H1 (cell line): ENCODE data around the gene KCNIP3. TPM values are rescaled to one million over a fixed set of nuclear protein-coding genes. Genes with fewer than 3 reads are reported as not detected.

ENCODE experiments used
- CTCF ChIA-PET: fragments of 300-600 bp; sonication (Branson Sonifier 250); formaldehyde crosslinking; loops from one replicate; lab custom pipeline; 2021; ENCODE audit not compliant: partially characterized antibody; lab: Charles Lee
- POLR2A ChIA-PET: fragments of 300-600 bp; sonication (Branson Sonifier 250); formaldehyde crosslinking; loops from one replicate; lab custom pipeline; 2021; ENCODE audit warnings: inconsistent platforms; ENCODE audit not compliant: partially characterized antibody; lab: Charles Lee
- DNase-seq, 2 experiments: peaks; one replicate each; pipeline versions ENCODE4 v3.0.0 to v3.0.0-alpha.2; 2010 to 2022; ENCODE audit warnings: low spot score in 2 of 2, low read depth in 1 of 2, mixed read lengths in 1 of 2
- FAIRE-seq: peaks from 2 replicates; lab custom pipeline; 2011; peaks lifted over from hg19 to GRCh38; lab: Jason Lieb, UNC
- H2AFZ ChIP-seq: 2 replicates; pipeline ENCODE4 v1.8.1; 2012; ENCODE audit warnings: low read length, inconsistent platforms
- H2AK5ac ChIP-seq: 2 replicates; pipeline ENCODE4 v1.6.1; 2013; ENCODE audit warnings: low read depth, low read length
- H2BK120ac ChIP-seq: replicated peaks from 2 replicates; pipeline ENCODE3; 2013; ENCODE audit warnings: low read depth, low read length, inconsistent platforms
- H2BK12ac ChIP-seq: 2 replicates; pipeline ENCODE4 v1.6.1; 2013; ENCODE audit warnings: low read depth, low read length
- H2BK15ac ChIP-seq: 2 replicates; pipeline ENCODE4 v1.6.1; 2013; ENCODE audit warnings: low read length
- H2BK20ac ChIP-seq: 2 replicates; pipeline ENCODE4 v1.6.1; 2013; ENCODE audit warnings: low read length
- H2BK5ac ChIP-seq: 2 replicates; pipeline ENCODE4 v1.6.1; 2013; ENCODE audit warnings: low read depth, low read length
- H3K14ac ChIP-seq: 2 replicates; pipeline ENCODE4 v1.6.1; 2013; ENCODE audit warnings: inconsistent platforms; ENCODE audit not compliant: insufficient read length
- H3K18ac ChIP-seq: 2 replicates; pipeline ENCODE4 v1.6.1; 2013; ENCODE audit warnings: low read length; ENCODE audit errors: extremely low read depth
- H3K23ac ChIP-seq: 2 replicates; pipeline ENCODE4 v1.6.1; 2013; ENCODE audit warnings: inconsistent platforms; ENCODE audit not compliant: insufficient read length
- H3K23me2 ChIP-seq: 2 replicates; pipeline ENCODE4 v1.6.1; 2013; ENCODE audit warnings: low read depth, low read length
- H3K27ac ChIP-seq: 2 replicates; pipeline ENCODE4 v1.6.1; 2011; ENCODE audit warnings: low read depth, low read length, inconsistent platforms
- H3K27me3 ChIP-seq, 4 experiments: replicated peaks in 1 of 4; 1 replicate in 1 of 4; 2 replicates in 3 of 4; pipeline versions ENCODE4 v1.6.1 to v1.8.1; 2011 to 2013; ENCODE audit warnings: low read length in 3 of 4, mild to moderate bottlenecking in 3 of 4, inconsistent platforms in 2 of 4, mixed read lengths in 2 of 4, moderate library complexity in 1 of 4; ENCODE audit not compliant: control insufficient read depth in 3 of 4, insufficient read depth in 3 of 4; ENCODE audit errors: extremely low read depth in 1 of 4
- H3K36me3 ChIP-seq, 4 experiments: 2 replicates each; pipeline versions ENCODE4 v1.6.1 to v1.8.1; 2011 to 2013; ENCODE audit warnings: mild to moderate bottlenecking in 4 of 4, low read length in 3 of 4, moderate library complexity in 2 of 4, control low read depth in 1 of 4, inconsistent platforms in 1 of 4; ENCODE audit not compliant: insufficient read depth in 4 of 4, control insufficient read depth in 2 of 4
- H3K4ac ChIP-seq: replicated peaks from 2 replicates; pipeline ENCODE3; 2013; ENCODE audit warnings: low read length, low read depth, mixed read lengths, inconsistent platforms; ENCODE audit not compliant: insufficient read length
- H3K4me1 ChIP-seq, 4 experiments: replicated peaks in 1 of 4; 1 replicate in 1 of 4; 2 replicates in 3 of 4; pipeline versions ENCODE4 v1.6.1 to v1.8.1; 2011 to 2013; ENCODE audit warnings: low read length in 3 of 4, inconsistent platforms in 2 of 4, mixed read lengths in 1 of 4; ENCODE audit not compliant: insufficient read depth in 4 of 4, control insufficient read depth in 3 of 4
- H3K4me2 ChIP-seq, 2 experiments: 2 replicates each; pipeline versions ENCODE4 v1.6.1 to v1.8.1; 2011 to 2013; ENCODE audit warnings: low read depth in 2 of 2, low read length in 2 of 2, control low read depth in 1 of 2, inconsistent platforms in 1 of 2, mild to moderate bottlenecking in 1 of 2; ENCODE audit not compliant: insufficient read depth in 1 of 2
- H3K4me3 ChIP-seq, 4 experiments: fragments of 200-600, 300-600 bp in 1 of 4; sonication (generic), shearing (Covaris generic), sonication (Bioruptor Twin) in 1 of 4; 2 replicates each; pipeline versions ENCODE4 v1.5.1 to v1.8.1; 2011 to 2016; ENCODE audit warnings: low read length in 4 of 4, low read depth in 3 of 4, control low read depth in 2 of 4, inconsistent platforms in 2 of 4, mild to moderate bottlenecking in 2 of 4, mixed read lengths in 1 of 4, moderate library complexity in 1 of 4; ENCODE audit not compliant: insufficient read depth in 2 of 4; ENCODE audit errors: extremely low read depth in 1 of 4
- H3K56ac ChIP-seq: replicated peaks from 2 replicates; pipeline ENCODE3; 2013; ENCODE audit warnings: low read depth, mild to moderate bottlenecking, mixed read lengths, low read length, inconsistent platforms; ENCODE audit not compliant: insufficient read length
- H3K79me1 ChIP-seq: 2 replicates; pipeline ENCODE4 v1.6.1; 2013; ENCODE audit warnings: low read depth, low read length, control low read depth
- H3K79me2 ChIP-seq, 2 experiments: 2 replicates each; pipeline versions ENCODE4 v1.6.1 to v1.8.1; 2012 to 2013; ENCODE audit warnings: low read length in 2 of 2, mild to moderate bottlenecking in 2 of 2, inconsistent platforms in 1 of 2; ENCODE audit not compliant: insufficient read depth in 2 of 2, control insufficient read depth in 1 of 2
- H3K9ac ChIP-seq, 4 experiments: replicated peaks in 1 of 4; 1 replicate in 1 of 4; 2 replicates in 3 of 4; pipeline versions ENCODE4 v1.6.1 to v1.8.1; 2011 to 2013; ENCODE audit warnings: low read depth in 3 of 4, low read length in 3 of 4, control low read depth in 2 of 4, mild to moderate bottlenecking in 2 of 4, moderate library complexity in 2 of 4, inconsistent platforms in 1 of 4; ENCODE audit errors: extremely low read depth in 1 of 4
- H3K9me3 ChIP-seq, 2 experiments: 2 replicates each; pipeline versions ENCODE4 v1.6.1 to v1.8.1; 2012 to 2013; ENCODE audit warnings: mild to moderate bottlenecking in 2 of 2, moderate library complexity in 2 of 2, control low read depth in 1 of 2, inconsistent platforms in 1 of 2, low read depth in 1 of 2, low read length in 1 of 2, mixed read lengths in 1 of 2; ENCODE audit not compliant: insufficient read depth in 2 of 2
- H4K20me1 ChIP-seq, 2 experiments: replicated peaks in 1 of 2; 2 replicates each; pipeline versions ENCODE3 to v1.8.1; 2011 to 2013; ENCODE audit warnings: inconsistent platforms in 2 of 2, low read length in 2 of 2, mild to moderate bottlenecking in 1 of 2; ENCODE audit not compliant: insufficient read depth in 2 of 2, control insufficient read depth in 1 of 2
- H4K5ac ChIP-seq: 2 replicates; pipeline ENCODE4 v1.6.1; 2013; ENCODE audit warnings: low read length, low read depth, mixed read lengths, inconsistent platforms; ENCODE audit not compliant: insufficient read length
- H4K8ac ChIP-seq: 2 replicates; pipeline ENCODE4 v1.8.0; 2013; ENCODE audit warnings: mild to moderate bottlenecking, moderate library complexity, low read length, inconsistent platforms; ENCODE audit not compliant: insufficient read depth; ENCODE audit errors: extremely low read depth
- H4K91ac ChIP-seq: replicated peaks from 2 replicates; pipeline ENCODE3; 2013; ENCODE audit warnings: low read length, mixed read lengths, inconsistent platforms; ENCODE audit not compliant: insufficient read length
- CEBPB ChIP-seq: IDR thresholded peaks from 2 replicates; pipeline ENCODE4 v1.6.1; 2012; ENCODE audit warnings: low read depth, low read length
- TBP ChIP-seq: IDR thresholded peaks from 2 replicates; pipeline ENCODE4 v1.6.1; 2011; ENCODE audit warnings: low read depth, low read length, improper control_type of control experiment
- WGBS, 2 experiments: shearing (Covaris generic) in 1 of 2; methylation state at CpG; one replicate each; pipeline versions ENCODE4 v1.1.6 to v1.1.7; 2013 to 2015; ENCODE audit warnings: low lambda C conversion rate in 2 of 2, mixed read lengths in 2 of 2, inconsistent platforms in 1 of 2, low coverage in 1 of 2, missing lambda C conversion rate in 1 of 2; ENCODE audit not compliant: insufficient replicate concordance in 2 of 2, insufficient coverage in 1 of 2, insufficient read length in 1 of 2; ENCODE audit errors: extremely low coverage in 1 of 2, missing lambda C conversion rate in 1 of 2; 5-methylcytosine and 5-hydroxymethylcytosine counted together
- polyA plus RNA-seq, 7 experiments: library from polyadenylated mRNA; depleted of rRNA in 3 of 7; stranded (reverse) in 5 of 7; unstranded in 2 of 7; fragments of >200 nt in 5 of 7; fragments of 200-250 nt in 2 of 7; gene quantifications; 1 replicate in 5 of 7; 2 replicates in 1 of 7; 4 replicates in 1 of 7; pipeline versions ENCODE4 v1.2.1 to v1.2.3, GENCODE V29; 2011 to 2013; ENCODE audit warnings: missing spikeins in 2 of 7, mixed read lengths in 2 of 7
- total RNA-seq: library from RNA; stranded (reverse); fragmentation: NEBNext Ultra II Directional; extraction: Animal tissue kit (Norgen Biotek cat#: 25700); gene quantifications from 2 replicates; pipeline ENCODE4 v1.2.1, GENCODE V29; 2021

KCNIP3 gene
- total and polyA plus RNA-seq, 2 of the 8 experiments (the other 6 are each of a cell fraction or from before 2014, with no cell fraction given), result 0.33 to 1.9 TPM

DNA sequence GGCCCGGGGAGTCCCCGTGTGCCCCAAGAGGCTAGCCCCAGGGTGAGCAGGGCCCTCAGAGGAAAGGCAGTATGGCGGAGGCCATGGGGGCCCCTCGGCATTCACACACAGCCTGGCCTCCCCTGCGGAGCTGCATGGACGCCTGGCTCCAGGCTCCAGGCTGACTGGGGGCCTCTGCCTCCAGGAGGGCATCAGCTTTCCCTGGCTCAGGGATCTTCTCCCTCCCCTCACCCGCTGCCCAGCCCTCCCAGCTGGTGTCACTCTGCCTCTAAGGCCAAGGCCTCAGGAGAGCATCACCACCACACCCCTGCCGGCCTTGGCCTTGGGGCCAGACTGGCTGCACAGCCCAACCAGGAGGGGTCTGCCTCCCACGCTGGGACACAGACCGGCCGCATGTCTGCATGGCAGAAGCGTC lies 88.4 kb downstream of the KCNIP3 start:
- no peak for DNase-seq
- POLR2A ChIA-PET, result no interaction called here

More for the DNA sequence above, 88.4 kb downstream of the KCNIP3 start:
- Histone ChIP-seq H3K4me3 (no peak overlapping the region), H3K9ac (no peak overlapping the region), H3K9me3 (peaks cover 53 to 88% of the 10 kb centered on the region in 2 experiments), H4K20me1 (no peaks in the 10 kb centered on the region), H3K23ac (no peak overlapping the region), H4K8ac (no peak overlapping the region), H2AK5ac (no peak overlapping the region), H4K91ac (no peak overlapping the region), H2BK120ac (no peak overlapping the region), H3K36me3 (no peaks in the 10 kb centered on the region), H3K18ac (no peak overlapping the region), H3K23me2 (no peaks in the 10 kb centered on the region), H2AFZ (no peak overlapping the region), H2BK20ac (no peak overlapping the region), H2BK15ac (no peak overlapping the region), H3K56ac (no peak overlapping the region), H2BK12ac (no peak overlapping the region), H2BK5ac (no peak overlapping the region), H3K27ac (no peak overlapping the region), H4K5ac (no peak overlapping the region), H3K4me1 (no peaks in the 10 kb centered on the region; a peak in 1 of 7 replicates), H3K4ac (no peak overlapping the region), H3K79me1 (no peaks in the 10 kb centered on the region), H3K4me2 (no peak overlapping the region), H3K27me3 (peaks cover 0 to 2% (median 0%) of the 10 kb centered on the region in 4 experiments; a peak in 1 of 7 replicates), H3K14ac (no peak overlapping the region), H3K79me2 (no peaks in the 10 kb centered on the region)
- TF ChIP-seq TBP (no peak), CEBPB (no peak)
- no peak for FAIRE-seq
- CTCF ChIA-PET, result interaction anchor here (2.0 kb wide), 1 partner anchor 18 kb away, joined by 6 read pairs; the partner anchor contains the start of gene FAHD2A
- 83% methylated on average over 12 of the region's 12 CpGs; no CpG with 5 or more reads in 1 of the 2 experiments for WGBS, 2 experiments
